Caco-2 (cell line): ENCODE results near the gene C4BPB. TPM values are rescaled to one million over a fixed set of nuclear protein-coding genes. Genes with fewer than 3 reads are reported as not detected.

Experiments
- BruUV-seq: library from RNA; stranded (reverse); fragments of 400-500 nt; replicated peaks from 2 replicates; lab custom pipeline; 2021; lab: Mats Ljungman, UMichigan
- CTCF ChIA-PET: fragments of 300-600 bp; sonication (Branson Sonifier 250); formaldehyde crosslinking; loops from one replicate; lab custom pipeline; 2022; ENCODE audit warnings: antibody characterized with exemption; lab: Charles Lee
- POLR2A ChIA-PET: fragments of 300-600 bp; sonication (Branson Sonifier 250); formaldehyde crosslinking; loops from one replicate; lab custom pipeline; 2022; ENCODE audit warnings: antibody characterized with exemption; lab: Charles Lee
- DNase-seq, 2 experiments: peaks; one replicate each; pipeline versions ENCODE4 v3.0.0 to v3.0.0-alpha.2; 2020 to 2022
- H3K27me3 ChIP-seq: replicated peaks from 2 replicates; pipeline ENCODE4 v1.6.0; 2011; ENCODE audit warnings: low read length; ENCODE audit not compliant: control insufficient read depth, insufficient read depth
- H3K36me3 ChIP-seq: 2 replicates; pipeline ENCODE4 v1.5.1; 2011; ENCODE audit warnings: low read length; ENCODE audit not compliant: control insufficient read depth, insufficient read depth
- H3K4me1 ChIP-seq: fragments of 250-450 bp; sonication (Bioruptor Pico); 2 replicates; pipeline ENCODE4 v1.5.1; 2020; ENCODE audit warnings: mild to moderate bottlenecking
- H3K4me3 ChIP-seq: 2 replicates; pipeline ENCODE4 v1.5.1; 2011; ENCODE audit warnings: low read depth, mild to moderate bottlenecking, control low read depth, low read length
- H3K9me3 ChIP-seq: fragments of 250-450 bp; sonication (Bioruptor Pico); 2 replicates; pipeline ENCODE4 v1.5.1; 2020; ENCODE audit warnings: mild to moderate bottlenecking, moderate library complexity
- H3K27ac Mint-ChIP-seq: one replicate; pipeline ENCODE4 v1.8.0; 2022; ENCODE audit warnings: mixed read lengths; ENCODE audit not compliant: unreplicated experiment
- H3K27me3 Mint-ChIP-seq: one replicate; pipeline ENCODE4 v1.8.0; 2022; ENCODE audit warnings: mixed read lengths; ENCODE audit not compliant: insufficient read depth, unreplicated experiment
- H3K36me3 Mint-ChIP-seq: one replicate; pipeline ENCODE4 v1.8.0; 2022; ENCODE audit warnings: mild to moderate bottlenecking, mixed read lengths; ENCODE audit not compliant: insufficient read depth, unreplicated experiment
- H3K4me1 Mint-ChIP-seq: one replicate; pipeline ENCODE4 v1.8.0; 2022; ENCODE audit warnings: low read depth, mixed read lengths; ENCODE audit not compliant: unreplicated experiment
- H3K4me3 Mint-ChIP-seq: one replicate; pipeline ENCODE4 v1.8.0; 2022; ENCODE audit warnings: mild to moderate bottlenecking, moderate library complexity, mixed read lengths; ENCODE audit not compliant: unreplicated experiment
- H3K9me3 Mint-ChIP-seq: one replicate; pipeline ENCODE4 v1.8.0; 2022; ENCODE audit warnings: mixed read lengths; ENCODE audit not compliant: unreplicated experiment
- CTCF ChIP-seq, 2 experiments: fragments of 200-600 bp in 1 of 2; IDR thresholded peaks; 1 replicate in 1 of 2; 2 replicates in 1 of 2; pipeline versions ENCODE4 v1.5.1 to v1.8.0; 2011 to 2022; ENCODE audit warnings: antibody characterized with exemption in 1 of 2, control low read depth in 1 of 2, inconsistent platforms in 1 of 2, low read depth in 1 of 2, low read length in 1 of 2, mild to moderate bottlenecking in 1 of 2, moderate library complexity in 1 of 2; ENCODE audit not compliant: insufficient read depth in 1 of 2, severe bottlenecking in 1 of 2, unreplicated experiment in 1 of 2
- intact Hi-C: fragments of 100-400 bp; cut with micrococcal nuclease; formaldehyde crosslinking; loops from one replicate; pipeline ENCODE4 v1.10.0; 2022; ENCODE audit not compliant: unreplicated experiment
- total RNA-seq: library from RNA; stranded (reverse); gene quantifications from 2 replicates; pipeline ENCODE4 v1.2.3, GENCODE V29; 2022

Gene C4BPB
- total RNA-seq, 1 experiment from 2014 or later = 99.8 TPM

GRCh38 chr1:207078578-207079132, 10.0 kb upstream of the C4BPB start:
- no peak for DNase-seq
- Mint-ChIP-seq H3K4me3 (no peak overlapping the region), H3K4me1 (peaks cover 6% of the 10 kb centered on the region), H3K36me3 (peaks cover 6% of the 10 kb centered on the region), H3K27ac (no peak overlapping the region), H3K9me3 (no peaks in the 10 kb centered on the region), H3K27me3 (no peaks in the 10 kb centered on the region)
- no peak for TF ChIP-seq CTCF (IDR thresholded peaks at IDR 0.05; ENCODE audit: insufficient read depth in 1 of 2, low read depth in 1 of 2, low read length in 1 of 2, severe bottlenecking in 1 of 2, unreplicated experiment in 1 of 2)
- Histone ChIP-seq H3K27me3 (no peaks in the 10 kb centered on the region), H3K9me3 (no peaks in the 10 kb centered on the region), H3K4me3 (no peak overlapping the region), H3K4me1 (peaks cover 3% of the 10 kb centered on the region; the same call in 1 of the 2 replicates), H3K36me3 (no peaks in the 10 kb centered on the region; the same call in 1 of the 2 replicates)
- intact Hi-C loops = loop anchor here (1.0 to 5.0 kb wide), 2 partner anchors 25 to 141 kb away; partner anchors contain the start of gene PFKFB2
- BruUV-seq = no TSS peak
- ChIA-PET POLR2A (no interaction called here), CTCF (no interaction called here)

- no peak for DNase-seq
These were observed 8.9 kb upstream of the C4BPB start for GRCh38 chr1:207079706-207080241.

GRCh38 chr1:207081088-207081487, 7.6 kb upstream of the C4BPB start:
- no peak overlapping the region for H3K4me3 Mint-ChIP-seq
- H3K27ac Mint-ChIP-seq = no peak overlapping the region
- peaks cover 27% of the 10 kb centered on the region for H3K4me1 ChIP-seq
- H3K36me3 Mint-ChIP-seq = peaks cover 6% of the 10 kb centered on the region
- H3K27me3 Mint-ChIP-seq = no peaks in the 10 kb centered on the region
- H3K36me3 ChIP-seq = no peaks in the 10 kb centered on the region
- no peak overlapping the region for H3K4me3 ChIP-seq
- intact Hi-C loops = loop anchor here (5.0 kb wide), 1 partner anchor 256 kb away; no protein-coding TSS in a partner anchor
- CTCF ChIA-PET = no interaction called here
- POLR2A ChIA-PET = no interaction called here
- no peaks in the 10 kb centered on the region for H3K27me3 ChIP-seq
- DNase-seq = no peak
- H3K9me3 ChIP-seq = no peaks in the 10 kb centered on the region
- H3K4me1 Mint-ChIP-seq = peaks cover 28% of the 10 kb centered on the region
- H3K9me3 Mint-ChIP-seq = no peaks in the 10 kb centered on the region
- no peak for TF ChIP-seq CTCF (IDR thresholded peaks at IDR 0.05; ENCODE audit: insufficient read depth in 1 of 2, low read depth in 1 of 2, low read length in 1 of 2, severe bottlenecking in 1 of 2, unreplicated experiment in 1 of 2)
- no TSS peak for BruUV-seq

More at GRCh38 chr1:207079706-207080241, 8.9 kb upstream of the C4BPB start:
- ChIA-PET CTCF (no interaction called here), POLR2A (no interaction called here)
- intact Hi-C loops = loop anchor here (5.0 kb wide), 2 partner anchors 142 to 258 kb away; no protein-coding TSS in a partner anchor
- H3K4me3 Mint-ChIP-seq = no peak overlapping the region
- H3K9me3 ChIP-seq = no peaks in the 10 kb centered on the region
- no peak overlapping the region for H3K4me3 ChIP-seq
- peaks cover 14% of the 10 kb centered on the region for H3K4me1 ChIP-seq
- H3K27me3 Mint-ChIP-seq = no peaks in the 10 kb centered on the region
- H3K27ac Mint-ChIP-seq = no peak overlapping the region
- BruUV-seq = no TSS peak
- TF ChIP-seq CTCF (IDR thresholded peaks at IDR 0.05; ENCODE audit: insufficient read depth in 1 of 2, low read depth in 1 of 2, low read length in 1 of 2, severe bottlenecking in 1 of 2, unreplicated experiment in 1 of 2) = no peak
- no peaks in the 10 kb centered on the region for H3K27me3 ChIP-seq
- H3K36me3 Mint-ChIP-seq = peaks cover 6% of the 10 kb centered on the region
- no peaks in the 10 kb centered on the region for H3K9me3 Mint-ChIP-seq
- H3K4me1 Mint-ChIP-seq = peaks cover 17% of the 10 kb centered on the region
- no peaks in the 10 kb centered on the region; the same call in 1 of the 2 replicates for H3K36me3 ChIP-seq
